ENCODE measurements around the gene PIAS1.

The PIAS1 gene

DNA sequence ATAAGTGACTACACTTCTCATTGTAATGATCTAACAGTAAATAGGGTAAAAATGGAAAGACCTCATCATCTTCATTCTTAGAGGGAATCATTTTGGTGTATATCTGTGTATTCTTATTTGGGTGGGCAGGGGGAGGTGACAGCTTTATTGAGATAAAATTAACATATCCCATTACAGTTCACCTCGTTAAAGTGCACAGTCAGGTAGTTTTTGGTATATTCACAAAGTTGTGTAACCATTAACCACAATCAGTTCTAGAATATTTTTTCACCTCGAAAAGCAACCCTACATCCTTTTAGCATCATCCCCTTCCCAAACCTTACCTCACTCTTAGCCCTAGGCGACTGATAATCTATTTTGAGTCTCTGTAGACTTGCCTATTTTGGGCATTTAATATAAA, 8.1 kb downstream of the PIAS1 start:
- no peak for DNase-seq (ENCODE audit: low read depth in 1 of 2, low spot score in 1 of 2)

DNA sequence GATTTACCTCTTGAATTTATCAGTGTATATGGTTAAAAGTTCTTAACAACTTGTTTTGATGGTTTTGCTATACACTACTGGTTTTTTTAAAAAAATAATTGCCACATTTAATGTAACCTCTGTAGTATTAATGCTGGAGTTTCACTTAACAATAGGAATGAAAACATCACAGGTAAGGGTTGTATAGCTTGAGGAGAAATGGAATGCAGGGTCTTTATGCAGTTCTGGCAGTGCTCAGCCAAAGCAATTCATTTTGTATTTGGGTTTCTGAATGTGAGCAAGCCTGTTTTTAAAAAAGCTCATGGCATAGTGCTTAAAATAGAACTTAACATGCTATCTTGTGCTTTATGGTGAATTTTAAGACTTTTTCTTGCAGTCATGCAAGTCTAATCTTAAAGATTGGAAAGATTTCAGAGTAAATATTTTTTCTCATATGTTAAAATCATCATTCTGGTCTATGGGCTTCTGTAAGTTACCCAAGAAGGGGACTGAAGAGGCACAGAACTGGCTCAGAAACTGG, 8.9 kb downstream of the PIAS1 start:
- no peak for DNase-seq (ENCODE audit: low read depth in 1 of 2, low spot score in 1 of 2)

DNA sequence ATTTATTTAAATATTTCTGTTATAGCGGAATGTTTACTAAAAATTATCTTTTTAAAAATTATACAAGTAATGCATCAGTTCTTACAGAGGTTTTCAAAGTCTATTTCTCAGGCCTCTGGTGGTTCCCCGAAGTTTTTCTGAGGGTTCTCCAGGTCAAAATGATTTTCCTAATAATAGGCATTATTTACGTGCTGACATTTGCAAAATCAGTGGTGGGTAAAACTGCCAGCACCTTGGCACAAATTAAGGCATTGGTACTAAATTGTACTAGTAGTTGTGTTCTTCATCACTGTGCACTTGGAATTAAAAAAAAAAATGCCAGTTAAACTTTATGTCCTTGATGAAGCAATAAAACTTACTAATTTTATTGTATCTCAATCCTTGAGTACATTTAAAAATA, 9.5 kb downstream of the PIAS1 start:
- DNase-seq (ENCODE audit: low read depth in 1 of 2, low spot score in 1 of 2) = no peak

DNA sequence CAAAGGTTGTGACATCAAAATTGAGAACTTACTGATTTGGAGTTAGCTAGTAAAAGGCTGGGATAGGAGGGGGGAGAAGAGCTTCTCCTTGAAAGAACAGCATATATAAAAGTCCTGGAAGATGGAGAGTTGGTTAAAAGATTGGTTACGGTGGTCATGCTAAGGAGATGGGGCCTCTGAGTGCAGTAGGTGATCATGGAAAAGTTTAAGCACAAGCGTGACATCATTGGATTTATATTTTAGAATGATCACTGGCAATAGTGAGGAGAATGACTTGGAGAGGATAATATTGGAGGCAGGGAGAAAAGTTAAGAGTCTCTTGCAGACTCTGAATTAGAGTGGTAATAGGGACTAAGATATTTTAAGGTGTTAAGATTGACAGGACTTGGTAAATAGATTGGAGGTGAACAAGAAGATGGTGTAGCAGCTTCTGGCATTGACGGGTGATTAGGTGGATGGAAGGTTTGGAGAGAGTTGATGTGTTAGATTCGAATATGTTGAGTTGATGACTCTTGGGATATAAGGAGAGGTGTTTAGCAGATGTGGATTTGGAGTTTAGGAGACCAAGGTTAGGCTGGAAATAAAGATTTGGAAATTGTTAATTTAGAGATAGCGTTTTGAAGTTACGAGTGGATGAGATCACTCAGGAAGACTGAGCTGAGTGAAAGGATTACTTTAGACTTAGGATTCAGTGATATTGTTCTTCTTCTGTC, 19.6 kb downstream of the PIAS1 start:
- no peak for DNase-seq (ENCODE audit: low read depth in 1 of 2, low spot score in 1 of 2)

DNA sequence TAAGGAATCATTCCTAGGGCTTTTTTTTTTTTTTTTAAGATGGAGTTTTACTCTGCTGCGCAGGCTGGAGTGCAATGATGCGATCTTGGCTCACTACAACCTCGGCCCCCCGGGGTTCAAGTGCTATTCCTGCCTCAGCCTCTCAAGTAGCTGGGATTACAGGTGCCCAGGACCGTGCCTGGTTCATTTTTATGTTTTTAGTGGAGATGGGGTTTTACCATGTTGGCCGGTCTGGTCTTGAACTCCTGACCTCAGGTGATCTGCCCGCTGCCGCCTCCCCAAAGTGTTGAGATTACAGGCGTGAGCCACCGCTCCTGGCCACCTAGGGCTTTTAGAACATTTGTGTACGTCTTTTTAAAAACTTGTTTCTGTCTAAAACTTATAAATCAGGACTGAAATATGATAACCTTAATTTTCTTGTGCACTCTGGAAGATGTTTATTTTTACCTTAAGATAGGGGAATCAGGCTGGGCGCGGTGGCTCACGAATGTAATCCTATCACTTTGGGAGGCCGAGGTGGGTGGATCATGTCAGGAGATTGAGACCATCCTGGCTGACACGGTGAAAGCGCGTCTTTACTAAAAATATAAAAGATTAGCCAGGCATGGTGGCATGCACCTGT, 21.8 kb downstream of the PIAS1 start:
- no peak for DNase-seq (ENCODE audit: low read depth in 1 of 2, low spot score in 1 of 2)

DNA sequence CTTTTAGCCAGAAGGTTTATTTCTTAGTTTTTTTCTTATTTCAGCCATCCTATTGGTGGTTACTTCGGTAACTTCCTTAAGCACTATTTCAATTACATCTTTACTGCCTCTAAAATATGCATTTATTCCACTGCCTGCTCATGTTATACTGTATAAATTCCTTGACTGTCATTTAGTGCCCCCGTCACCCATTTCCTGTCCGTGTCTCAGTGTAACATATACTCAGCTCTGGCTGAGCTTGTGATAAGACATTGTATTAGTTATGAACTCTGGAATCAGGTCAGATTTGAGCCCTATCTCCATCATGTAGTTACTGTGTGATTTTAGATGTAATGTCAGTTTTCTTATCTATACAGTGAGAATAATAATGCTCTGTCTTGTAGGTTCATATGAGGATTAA, 24.2 kb downstream of the PIAS1 start:
- DNase-seq (ENCODE audit: low read depth in 1 of 2, low spot score in 1 of 2) = no peak

DNA sequence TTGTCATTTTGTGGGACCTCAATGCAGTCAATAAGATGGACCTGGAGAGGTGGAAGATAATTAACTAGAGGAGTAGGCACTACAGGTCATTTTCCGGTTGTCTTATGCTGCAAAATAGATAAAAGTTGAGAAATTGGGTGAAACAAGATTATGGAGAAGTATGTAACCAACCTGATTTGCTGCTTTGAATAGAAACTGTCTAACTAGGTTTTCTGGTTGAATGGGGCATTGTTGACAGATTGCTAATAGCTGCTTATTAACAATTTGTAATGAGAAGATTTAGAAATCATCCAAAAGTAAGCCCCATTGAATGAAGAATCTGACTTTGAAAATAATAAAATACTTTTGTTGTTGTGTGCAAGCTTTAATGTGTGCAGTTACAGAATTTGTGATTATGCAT, 26.2 kb downstream of the PIAS1 start:
- no peak for DNase-seq (ENCODE audit: low read depth in 1 of 2, low spot score in 1 of 2)

DNA sequence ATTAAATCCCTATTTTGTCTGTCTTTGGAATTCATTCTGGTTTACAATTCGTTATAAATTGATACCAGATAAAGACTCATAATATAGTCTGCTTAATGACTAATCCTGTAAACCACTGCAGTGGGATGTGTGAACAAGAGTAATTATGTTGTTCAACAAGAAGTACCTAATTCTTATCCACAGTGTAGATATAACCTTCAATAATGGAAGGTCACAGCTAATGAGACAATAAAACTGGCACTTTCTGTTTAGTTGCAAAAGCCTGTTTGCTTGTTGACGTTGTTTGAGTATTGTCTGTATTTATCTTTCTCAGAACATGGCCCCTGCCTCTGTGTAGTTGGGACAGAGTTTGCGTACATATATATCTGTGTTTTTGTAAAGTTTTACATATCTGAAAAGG, 26.7 kb downstream of the PIAS1 start:
- no peak for DNase-seq (ENCODE audit: low read depth in 1 of 2, low spot score in 1 of 2)

DNA sequence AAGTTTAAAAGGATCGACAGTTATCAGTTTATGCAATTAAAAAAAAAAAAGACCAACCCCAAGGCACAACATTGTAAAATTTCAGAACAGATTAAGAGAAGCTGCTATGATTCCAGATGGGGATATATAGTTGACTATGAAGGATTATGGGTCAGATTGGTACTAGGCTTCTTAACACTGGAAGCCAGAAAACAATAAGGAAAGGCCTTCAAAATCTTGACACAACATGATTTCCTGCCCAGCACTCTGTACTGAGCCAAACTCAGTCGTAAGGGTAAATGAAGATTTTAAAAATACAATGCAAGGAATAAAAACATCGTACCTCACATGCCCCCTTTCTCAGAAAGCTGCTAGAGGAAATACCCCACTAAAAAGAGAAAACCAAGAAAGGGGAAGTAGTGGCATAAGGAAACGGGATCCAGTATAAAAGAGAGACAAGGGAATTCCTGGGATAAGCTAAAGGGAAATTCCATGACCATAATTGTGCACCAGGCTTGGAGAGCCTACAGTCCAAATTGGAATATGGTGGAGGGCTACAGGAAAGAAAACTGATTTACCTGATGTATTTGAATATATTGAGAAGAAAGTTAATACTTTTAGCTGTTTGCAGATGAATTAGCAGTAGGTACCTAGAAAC, 27.9 kb downstream of the PIAS1 start:
- no peak for DNase-seq (ENCODE audit: low read depth in 1 of 2, low spot score in 1 of 2)

DNA sequence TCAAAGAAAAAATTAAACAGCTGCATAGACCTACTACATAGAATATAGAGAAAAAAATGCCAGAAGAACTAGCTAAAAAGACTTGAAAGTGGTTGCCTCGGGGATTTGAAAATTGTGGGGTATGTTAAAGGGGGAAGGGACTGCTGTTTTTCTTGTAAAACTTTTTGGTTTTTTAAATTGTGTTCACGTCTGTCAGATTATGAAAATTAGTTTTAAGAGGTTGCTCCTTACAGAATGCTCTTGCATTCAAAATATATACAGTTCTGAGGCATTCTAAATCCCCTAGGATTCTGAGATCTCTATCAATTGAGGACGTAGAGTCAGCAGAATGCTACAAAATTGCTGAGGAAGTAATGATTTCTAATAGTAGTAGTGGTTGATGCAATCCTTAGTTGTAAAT, 28.6 kb downstream of the PIAS1 start:
- no peak for DNase-seq (ENCODE audit: low read depth in 1 of 2, low spot score in 1 of 2)

DNA sequence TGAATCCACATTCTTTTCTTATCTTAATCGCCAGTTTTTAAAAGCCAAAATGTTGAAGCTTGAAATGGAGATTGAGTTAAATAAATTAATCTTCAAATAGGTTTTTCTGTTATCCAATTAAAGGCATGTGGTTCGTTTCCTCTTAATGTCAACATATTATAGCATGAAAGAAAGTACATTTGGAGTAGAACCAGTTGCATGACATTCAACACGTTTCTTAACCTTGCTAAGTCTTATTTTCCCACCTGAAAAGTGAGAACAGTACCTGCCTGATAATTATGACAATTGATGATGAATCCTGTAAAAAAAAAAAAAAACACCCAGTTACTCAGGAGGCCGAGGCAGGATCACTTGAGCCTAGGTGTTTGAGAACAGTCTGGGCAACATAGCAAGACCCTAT, 29.3 kb downstream of the PIAS1 start:
- no peak for DNase-seq (ENCODE audit: low read depth in 1 of 2, low spot score in 1 of 2)

DNA sequence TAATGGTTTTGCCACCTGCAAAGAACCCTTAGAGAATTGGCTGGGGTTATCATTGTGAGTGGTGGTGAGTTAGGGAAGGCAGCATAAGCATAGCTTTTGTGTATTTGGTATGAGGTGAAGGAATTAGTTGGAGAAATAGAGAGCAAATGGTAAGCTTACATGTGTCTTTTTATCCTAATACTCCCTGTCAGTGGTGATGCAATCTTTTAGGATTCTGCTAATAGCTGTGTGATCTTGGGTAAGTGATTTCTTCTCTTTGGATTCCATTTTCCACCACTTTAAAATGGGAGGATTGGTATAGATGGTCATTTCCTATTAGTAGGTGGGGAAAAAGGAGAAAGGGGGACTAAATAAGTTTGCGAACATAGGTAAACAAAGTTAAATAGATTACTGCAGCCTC, 30.9 kb downstream of the PIAS1 start:
- DNase-seq (ENCODE audit: low read depth in 1 of 2, low spot score in 1 of 2) = no peak

DNA sequence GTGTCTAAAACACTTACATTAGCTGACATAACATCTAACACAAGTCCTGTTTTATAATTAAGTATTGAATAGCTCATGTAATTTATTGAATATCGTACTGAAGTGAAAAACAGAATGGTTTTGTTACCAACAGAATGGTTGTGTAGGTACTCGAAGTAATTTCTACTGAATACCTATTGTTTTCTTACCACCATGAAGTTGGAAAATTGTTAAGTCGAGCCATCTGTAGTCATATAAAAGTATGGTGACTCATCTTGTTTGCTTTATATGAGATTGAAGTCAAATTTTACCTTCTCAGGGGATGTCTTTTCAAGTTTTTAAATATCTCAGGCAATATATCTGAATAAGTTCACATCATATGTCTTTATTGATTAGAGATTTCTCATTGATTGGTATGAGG, 37.6 kb downstream of the PIAS1 start:
- no peak for DNase-seq (ENCODE audit: low read depth in 1 of 2, low spot score in 1 of 2)

DNA sequence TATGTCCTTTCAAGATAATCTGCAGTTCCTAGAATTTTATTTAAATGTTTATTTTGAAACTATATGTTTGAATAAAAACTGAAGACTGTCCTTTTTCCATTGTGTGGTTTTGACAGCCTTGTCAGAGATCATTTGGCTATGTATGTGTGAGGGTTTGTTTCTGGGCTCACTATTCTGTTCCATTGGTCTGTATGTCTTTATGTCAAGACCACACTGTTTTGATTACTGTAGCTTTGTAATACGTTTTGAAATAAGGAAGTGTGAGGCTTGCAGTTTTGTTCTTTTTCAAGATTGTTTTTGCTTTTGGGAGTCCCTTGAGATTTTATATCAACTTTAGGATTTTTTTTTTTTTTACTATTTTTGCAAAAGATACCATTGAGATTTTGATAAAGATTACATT, 42.0 kb downstream of the PIAS1 start:
- DNase-seq (ENCODE audit: low read depth in 1 of 2, low spot score in 1 of 2) = no peak

DNA sequence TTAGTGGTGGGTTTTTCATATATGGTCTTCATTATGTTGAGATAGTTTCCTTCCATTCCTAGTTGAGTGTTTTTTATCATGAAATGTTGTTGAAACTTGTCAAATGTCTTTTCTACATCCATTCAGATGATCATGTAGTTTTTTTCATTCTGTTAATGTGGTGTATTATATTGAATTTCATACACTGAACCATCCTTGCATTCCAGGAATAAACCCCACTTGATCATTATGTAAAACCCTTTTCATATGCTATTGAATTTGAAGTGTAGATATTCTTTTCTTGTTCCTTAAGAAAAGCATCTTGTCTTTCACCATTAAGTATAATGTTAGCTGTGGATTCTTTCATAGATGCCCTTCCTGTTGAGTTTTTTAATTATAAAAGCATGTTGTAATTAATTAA, 42.9 kb downstream of the PIAS1 start:
- DNase-seq (ENCODE audit: low read depth in 1 of 2, low spot score in 1 of 2) = no peak

DNA sequence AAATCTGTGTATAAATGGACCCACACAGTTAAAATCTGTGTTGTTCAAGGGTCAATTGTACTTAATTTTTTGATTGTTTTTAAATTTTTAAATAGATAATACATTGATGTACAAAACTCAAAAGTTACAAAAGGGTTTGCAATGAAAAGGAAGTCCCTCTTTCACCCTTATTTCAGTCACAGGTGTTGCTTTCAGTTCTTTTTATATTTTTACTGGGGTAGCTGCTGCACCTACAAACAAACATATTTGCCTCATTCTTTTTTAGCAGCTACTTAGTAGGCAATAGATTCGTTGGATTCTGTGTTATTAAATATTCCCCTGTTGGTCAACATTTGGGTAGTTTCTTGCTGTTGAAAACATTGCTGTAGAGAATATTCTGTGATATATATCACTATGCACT, 44.4 kb downstream of the PIAS1 start:
- no peak for DNase-seq (ENCODE audit: low read depth in 1 of 2, low spot score in 1 of 2)

DNA sequence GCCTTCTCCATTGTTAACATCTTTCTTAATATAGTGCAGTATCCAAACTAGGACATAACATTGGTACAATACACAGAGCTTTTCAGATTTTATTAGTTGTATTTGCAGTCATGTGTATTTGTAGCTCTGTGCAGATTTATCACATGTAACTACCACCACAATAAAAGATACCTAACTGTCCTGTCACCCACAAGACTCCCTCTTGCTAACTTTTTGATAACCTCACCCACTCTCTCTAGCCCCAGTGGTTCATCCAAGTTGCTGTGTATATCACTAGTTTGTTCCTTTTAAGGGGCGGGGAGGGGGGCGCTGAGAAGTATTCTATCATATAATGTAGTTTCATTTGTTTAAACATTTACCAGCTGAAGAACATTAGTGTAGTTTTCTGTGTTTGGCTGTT, 46.1 kb downstream of the PIAS1 start:
- DNase-seq (ENCODE audit: low read depth in 1 of 2, low spot score in 1 of 2) = no peak

DNA sequence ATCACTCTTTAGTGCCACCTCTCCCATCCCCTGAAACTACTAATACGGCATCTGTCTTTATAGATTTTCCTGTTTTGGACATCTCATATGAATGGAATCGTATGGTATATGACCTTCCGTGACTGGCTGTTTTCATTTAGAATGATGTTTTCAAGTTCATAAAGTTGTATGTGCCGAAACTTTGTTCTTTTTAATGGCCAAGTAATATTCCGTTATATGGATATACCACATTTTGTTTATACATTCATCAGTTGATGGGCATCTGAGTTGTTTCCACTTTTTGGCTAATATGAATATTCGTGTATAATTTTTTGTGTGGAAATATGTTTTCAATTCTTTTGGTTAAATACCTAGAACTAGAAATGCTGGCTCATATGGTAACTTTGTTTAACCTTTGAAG, 49.5 kb downstream of the PIAS1 start:
- DNase-seq (ENCODE audit: low read depth in 1 of 2, low spot score in 1 of 2) = no peak

DNA sequence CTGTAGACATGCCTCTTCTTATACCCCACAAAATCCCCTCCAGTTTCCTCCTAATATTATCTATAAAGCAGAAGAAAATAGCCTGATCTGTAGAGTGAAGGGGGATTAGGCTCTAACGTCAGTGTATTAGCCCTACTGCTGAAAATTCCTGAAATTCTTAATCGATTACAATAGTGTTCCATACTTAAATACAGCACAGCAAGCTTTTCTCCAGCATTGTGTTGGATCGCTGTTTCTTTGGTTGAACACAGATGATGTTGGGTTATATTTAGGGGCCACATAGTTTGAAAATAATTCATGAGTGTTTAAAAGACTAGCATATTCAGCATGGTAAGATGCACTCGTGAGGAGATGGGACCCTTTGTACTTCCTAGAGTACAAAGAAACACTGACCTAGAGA, 52.5 kb downstream of the PIAS1 start:
- DNase-seq (ENCODE audit: low read depth in 1 of 2, low spot score in 1 of 2) = no peak

DNA sequence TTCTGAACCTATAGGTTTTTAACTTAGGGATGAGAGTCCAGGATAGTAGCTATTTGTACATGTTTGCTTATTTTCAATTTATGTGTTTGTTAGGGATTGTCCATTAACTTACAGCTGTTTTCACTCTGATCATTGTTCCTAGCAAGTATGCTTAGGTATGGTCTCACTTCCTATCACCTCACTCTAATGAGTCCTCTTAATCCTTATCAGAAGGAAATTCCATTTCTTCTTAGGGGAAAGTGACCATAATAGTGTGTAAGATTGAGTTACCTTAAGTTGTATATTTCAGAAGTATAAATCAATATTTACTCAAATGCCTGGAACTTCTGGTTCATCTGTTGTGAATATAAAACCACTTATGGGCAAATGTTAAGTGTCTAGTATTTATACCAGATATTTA, 53.0 kb downstream of the PIAS1 start:
- no peak for DNase-seq (ENCODE audit: low read depth in 1 of 2, low spot score in 1 of 2)

DNA sequence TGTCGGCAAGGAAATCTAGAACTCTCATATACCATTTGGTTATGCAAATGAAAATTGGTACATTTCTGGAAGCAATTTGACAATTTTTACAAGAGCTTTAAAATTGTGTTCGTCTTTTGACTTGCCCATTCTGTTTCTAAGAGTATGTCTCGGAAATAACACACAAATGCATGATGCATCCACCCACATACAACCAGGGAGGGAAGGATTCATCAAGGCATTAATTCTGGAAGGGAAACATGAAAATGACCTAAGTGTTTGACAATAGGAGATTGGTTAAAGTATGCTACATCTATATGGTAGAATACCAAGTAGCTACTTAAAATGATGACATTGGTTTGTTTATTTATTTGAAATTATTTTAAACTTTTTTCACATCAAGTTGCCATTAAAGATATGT, 58.6 kb downstream of the PIAS1 start:
- no peak for DNase-seq (ENCODE audit: low read depth in 1 of 2, low spot score in 1 of 2)

DNA sequence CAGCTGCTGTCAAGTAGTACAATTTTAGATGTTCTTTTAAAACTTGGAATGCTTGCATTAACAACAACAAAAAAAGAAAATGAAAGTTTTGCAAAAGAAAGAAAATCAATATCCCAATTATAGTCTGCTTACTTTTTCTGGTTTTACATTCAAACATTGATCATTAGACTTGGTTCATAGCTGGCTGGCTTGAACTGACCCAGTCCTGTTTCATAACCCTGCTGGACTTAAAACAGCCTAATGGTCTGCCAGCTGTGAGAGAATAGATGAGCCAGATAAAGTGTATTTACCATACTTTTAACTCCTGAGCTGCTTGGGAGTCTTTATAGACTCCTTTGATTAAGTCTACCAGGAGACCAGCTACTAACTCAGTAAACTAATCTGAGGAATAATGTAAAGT, 59.2 kb downstream of the PIAS1 start:
- no peak for DNase-seq (ENCODE audit: low read depth in 1 of 2, low spot score in 1 of 2)

DNA sequence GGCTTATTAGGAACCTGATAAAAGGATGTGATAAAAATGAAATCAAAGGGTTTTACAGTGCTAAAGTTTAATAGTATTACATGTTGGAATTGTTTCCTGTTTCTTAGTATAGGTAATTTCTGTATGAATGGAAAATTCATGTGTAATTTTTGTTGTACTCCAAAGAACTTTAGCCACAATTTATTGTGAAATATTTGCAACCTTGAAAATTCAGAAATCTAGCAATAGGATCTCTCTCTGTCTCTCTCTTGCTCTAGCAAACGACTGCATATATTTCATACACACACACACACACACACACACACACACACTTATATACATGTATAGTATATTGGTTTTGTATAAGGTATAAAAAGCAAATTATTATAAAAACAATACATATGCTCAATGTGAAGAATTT, 59.6 kb downstream of the PIAS1 start:
- DNase-seq (ENCODE audit: low read depth in 1 of 2, low spot score in 1 of 2) = no peak
